Trophoblast cell (in vitro differentiated cells and primary cell): ENCODE results near the gene DHRS2.

Experiments
- DNase-seq, 2 donors: peaks; one replicate each; pipeline ENCODE4 v3.0.0-alpha.2; 2016
- H2AFZ ChIP-seq: 2 replicates; pipeline ENCODE4 v1.6.1; 2013; ENCODE audit warnings: low read length, moderate library complexity, mild to moderate bottlenecking; ENCODE audit not compliant: insufficient read depth, poor library complexity
- H2AK5ac ChIP-seq: 2 replicates; pipeline ENCODE4 v1.6.1; 2013; ENCODE audit warnings: mild to moderate bottlenecking, low read length
- H2BK120ac ChIP-seq: 2 replicates; pipeline ENCODE4 v1.6.1; 2013; ENCODE audit warnings: low read length, mild to moderate bottlenecking, moderate library complexity; ENCODE audit not compliant: insufficient read depth, poor library complexity
- H2BK12ac ChIP-seq: 2 replicates; pipeline ENCODE4 v1.6.1; 2013; ENCODE audit warnings: mild to moderate bottlenecking, low read length, moderate library complexity
- H2BK5ac ChIP-seq: 2 replicates; pipeline ENCODE4 v1.6.1; 2013; ENCODE audit warnings: low read length, low read depth, moderate library complexity, mild to moderate bottlenecking; ENCODE audit not compliant: poor library complexity
- H3K14ac ChIP-seq: 2 replicates; pipeline ENCODE4 v1.6.1; 2013; ENCODE audit warnings: mild to moderate bottlenecking, low read length
- H3K18ac ChIP-seq: 2 replicates; pipeline ENCODE4 v1.6.1; 2013; ENCODE audit warnings: mild to moderate bottlenecking, low read length
- H3K23ac ChIP-seq: 2 replicates; pipeline ENCODE4 v1.6.1; 2013; ENCODE audit warnings: low read length
- H3K27ac ChIP-seq: 2 replicates; pipeline ENCODE4 v1.5.1; 2013; ENCODE audit warnings: low read depth, mild to moderate bottlenecking, inconsistent platforms, low read length, moderate library complexity
- H3K27me3 ChIP-seq: 2 replicates; pipeline ENCODE4 v1.6.1; 2013; ENCODE audit warnings: inconsistent platforms, mild to moderate bottlenecking, low read length, moderate library complexity; ENCODE audit not compliant: insufficient read depth
- H3K36me3 ChIP-seq, 2 experiments: 1 replicate in 1 of 2; 2 replicates in 1 of 2; pipeline ENCODE4 v1.6.1; 2013; ENCODE audit warnings: low read length in 2 of 2, mild to moderate bottlenecking in 2 of 2, moderate library complexity in 1 of 2; ENCODE audit not compliant: insufficient read depth in 2 of 2, control insufficient read depth in 1 of 2
- H3K4ac ChIP-seq: 2 replicates; pipeline ENCODE4 v1.6.1; 2013; ENCODE audit warnings: low read depth, mild to moderate bottlenecking, low read length, moderate library complexity
- H3K4me1 ChIP-seq, 2 experiments: 1 replicate in 1 of 2; 2 replicates in 1 of 2; pipeline ENCODE4 v1.6.1; 2013; ENCODE audit warnings: low read length in 2 of 2, mild to moderate bottlenecking in 2 of 2, moderate library complexity in 1 of 2; ENCODE audit not compliant: insufficient read depth in 2 of 2, control insufficient read depth in 1 of 2
- H3K4me2 ChIP-seq: 2 replicates; pipeline ENCODE4 v1.6.1; 2013; ENCODE audit warnings: inconsistent platforms, mild to moderate bottlenecking, low read length, moderate library complexity
- H3K4me3 ChIP-seq: 2 replicates; pipeline ENCODE4 v1.5.1; 2013; ENCODE audit warnings: mild to moderate bottlenecking, low read depth, low read length, inconsistent platforms
- H3K79me1 ChIP-seq: one replicate; pipeline ENCODE4 v1.6.1; 2013; ENCODE audit warnings: low read length
- H3K79me2 ChIP-seq: 2 replicates; pipeline ENCODE4 v1.6.1; 2013; ENCODE audit warnings: low read length, mild to moderate bottlenecking; ENCODE audit not compliant: control insufficient read depth, insufficient read depth, poor library complexity
- H3K9ac ChIP-seq: 2 replicates; pipeline ENCODE4 v1.6.1; 2013; ENCODE audit warnings: mild to moderate bottlenecking, low read length
- H3K9me3 ChIP-seq: 2 replicates; pipeline ENCODE4 v1.6.1; 2013; ENCODE audit warnings: low read depth, mild to moderate bottlenecking, control low read depth, inconsistent platforms, low read length; ENCODE audit not compliant: insufficient read depth
- H4K12ac ChIP-seq: 2 replicates; pipeline ENCODE4 v1.6.1; 2013; ENCODE audit warnings: low read depth, mild to moderate bottlenecking, low read length, moderate library complexity
- H4K8ac ChIP-seq: 2 replicates; pipeline ENCODE4 v1.6.1; 2013; ENCODE audit warnings: low read depth, mild to moderate bottlenecking, low read length, moderate library complexity
- H4K91ac ChIP-seq: one replicate; pipeline ENCODE4 v1.6.1; 2013; ENCODE audit warnings: low read depth, mild to moderate bottlenecking, low read length, moderate library complexity
- WGBS: extraction: QIAGEN DNeasy Blood & Tissue Kit; methylation state at CpG from one replicate; pipeline ENCODE4 v1.1.7; 2013; ENCODE audit warnings: missing lambda C conversion rate; ENCODE audit not compliant: insufficient read length, insufficient coverage; ENCODE audit errors: extremely low coverage; 5-methylcytosine and 5-hydroxymethylcytosine counted together

Gene DHRS2

GRCh38 chr14:23621932-23622730 is 14.0 kb upstream of the DHRS2 start:
- Histone ChIP-seq H3K27me3 (no peaks in the 10 kb centered on the region), H3K79me2 (no peaks in the 10 kb centered on the region), H3K4me3 (no peak overlapping the region), H3K18ac (no peak overlapping the region), H2BK120ac (no peak overlapping the region), H2AK5ac (no peak overlapping the region), H3K23ac (no peak overlapping the region), H3K27ac (no peak overlapping the region), H3K36me3 (no peaks in the 10 kb centered on the region), H2BK5ac (no peak overlapping the region), H3K4me1 (no peaks in the 10 kb centered on the region), H2BK12ac (no peak overlapping the region), H4K91ac (no peak overlapping the region), H3K79me1 (no peaks in the 10 kb centered on the region), H3K9ac (no peak overlapping the region), H4K12ac (no peak overlapping the region), H4K8ac (no peak overlapping the region), H3K14ac (no peak overlapping the region), H3K4ac (no peak overlapping the region), H3K9me3 (peaks cover 12% of the 10 kb centered on the region), H3K4me2 (no peak overlapping the region), H2AFZ (no peak overlapping the region)
- no peak for DNase-seq
- no CpG with 5 or more reads among the region's 4 CpGs for WGBS

- Histone ChIP-seq H3K27me3 (no peaks in the 10 kb centered on the region), H3K4me2 (no peak overlapping the region), H2AFZ (no peak overlapping the region), H2BK12ac (no peak overlapping the region), H3K4me1 (no peaks in the 10 kb centered on the region), H3K18ac (no peak overlapping the region), H2AK5ac (no peak overlapping the region), H4K91ac (no peak overlapping the region), H2BK120ac (no peak overlapping the region), H3K14ac (no peak overlapping the region), H3K23ac (no peak overlapping the region), H3K9me3 (peaks cover 14% of the 10 kb centered on the region), H3K27ac (no peak overlapping the region), H2BK5ac (no peak overlapping the region), H3K4ac (no peak overlapping the region), H3K36me3 (no peaks in the 10 kb centered on the region), H3K4me3 (no peak overlapping the region), H4K12ac (no peak overlapping the region), H4K8ac (no peak overlapping the region), H3K9ac (no peak overlapping the region), H3K79me2 (no peaks in the 10 kb centered on the region), H3K79me1 (no peaks in the 10 kb centered on the region)
- no CpG with 5 or more reads among the region's 4 CpGs for WGBS
- DNase-seq: no peak
Measured at GRCh38 chr14:23622990-23623389, 13.2 kb upstream of the DHRS2 start.

GRCh38 chr14:23623962-23624361 is 12.2 kb upstream of the DHRS2 start:
- no peak overlapping the region for H3K23ac ChIP-seq
- peaks cover 14% of the 10 kb centered on the region for H3K9me3 ChIP-seq
- DNase-seq: no peak
- no peak overlapping the region for H2BK5ac ChIP-seq
- H3K9ac ChIP-seq: no peak overlapping the region
- H2BK120ac ChIP-seq: no peak overlapping the region
- H4K12ac ChIP-seq: no peak overlapping the region
- H3K4me3 ChIP-seq: no peak overlapping the region
- H3K4ac ChIP-seq: no peak overlapping the region
- H3K27me3 ChIP-seq: no peaks in the 10 kb centered on the region
- H3K27ac ChIP-seq: no peak overlapping the region
- no peaks in the 10 kb centered on the region for H3K79me1 ChIP-seq
- no peak overlapping the region for H3K18ac ChIP-seq
- no peaks in the 10 kb centered on the region for H3K4me1 ChIP-seq
- no peak overlapping the region for H2BK12ac ChIP-seq
- H4K91ac ChIP-seq: no peak overlapping the region
- no peak overlapping the region for H4K8ac ChIP-seq
- no peaks in the 10 kb centered on the region for H3K36me3 ChIP-seq
- no peak overlapping the region for H3K14ac ChIP-seq
- no peaks in the 10 kb centered on the region for H3K79me2 ChIP-seq
- H3K4me2 ChIP-seq: no peak overlapping the region
- H2AFZ ChIP-seq: no peak overlapping the region
- H2AK5ac ChIP-seq: no peak overlapping the region

- Histone ChIP-seq H3K79me1 (no peaks in the 10 kb centered on the region), H3K14ac (no peak overlapping the region), H3K4ac (no peak overlapping the region), H3K79me2 (no peaks in the 10 kb centered on the region), H3K27ac (no peak overlapping the region), H2AFZ (no peak overlapping the region), H3K36me3 (no peaks in the 10 kb centered on the region), H4K91ac (no peak overlapping the region), H3K9ac (no peak overlapping the region), H3K4me3 (no peak overlapping the region), H3K4me2 (no peak overlapping the region), H3K4me1 (no peaks in the 10 kb centered on the region), H3K9me3 (peaks cover 14% of the 10 kb centered on the region), H2BK5ac (no peak overlapping the region), H2AK5ac (no peak overlapping the region), H4K12ac (no peak overlapping the region), H2BK120ac (no peak overlapping the region), H2BK12ac (no peak overlapping the region), H3K23ac (no peak overlapping the region), H3K18ac (no peak overlapping the region), H4K8ac (no peak overlapping the region), H3K27me3 (no peaks in the 10 kb centered on the region)
- WGBS: 94% methylated on average over 1 of the region's 3 CpGs
- DNase-seq: no peak
Measured at GRCh38 chr14:23624830-23625404, 11.2 kb upstream of the DHRS2 start.
